Esophagus muscularis mucosa (tissue), 4 donors: Measurements from ENCODE around the gene ARHGAP21.

Experiments used
- CTCF ChIP-seq, 3 experiments: fragments of 200-600 bp in 2 of 3; fragments of 450-650 bp in 1 of 3; sonication (generic) in 2 of 3; IDR thresholded peaks; one replicate each; pipeline ENCODE4 v1.5.1; 2017 to 2019; ENCODE audit warnings: antibody characterized with exemption in 3 of 3, mild to moderate bottlenecking in 2 of 3, moderate library complexity in 1 of 3
- EP300 ChIP-seq: sonication (generic); formaldehyde crosslinking; IDR thresholded peaks from one replicate; pipeline ENCODE4 v1.6.1; 2017; ENCODE audit warnings: antibody characterized with exemption
- POLR2A ChIP-seq: fragments of 450-650 bp; IDR thresholded peaks from one replicate; pipeline ENCODE4 v1.6.1; 2017; ENCODE audit warnings: antibody characterized with exemption, moderate library complexity, mild to moderate bottlenecking, low read depth
- POLR2AphosphoS5 ChIP-seq, 2 donors: sonication (generic); formaldehyde crosslinking; IDR thresholded peaks; one replicate each; pipeline ENCODE4 v1.6.1; 2017; ENCODE audit warnings: antibody characterized with exemption in 2 of 2

DNA sequence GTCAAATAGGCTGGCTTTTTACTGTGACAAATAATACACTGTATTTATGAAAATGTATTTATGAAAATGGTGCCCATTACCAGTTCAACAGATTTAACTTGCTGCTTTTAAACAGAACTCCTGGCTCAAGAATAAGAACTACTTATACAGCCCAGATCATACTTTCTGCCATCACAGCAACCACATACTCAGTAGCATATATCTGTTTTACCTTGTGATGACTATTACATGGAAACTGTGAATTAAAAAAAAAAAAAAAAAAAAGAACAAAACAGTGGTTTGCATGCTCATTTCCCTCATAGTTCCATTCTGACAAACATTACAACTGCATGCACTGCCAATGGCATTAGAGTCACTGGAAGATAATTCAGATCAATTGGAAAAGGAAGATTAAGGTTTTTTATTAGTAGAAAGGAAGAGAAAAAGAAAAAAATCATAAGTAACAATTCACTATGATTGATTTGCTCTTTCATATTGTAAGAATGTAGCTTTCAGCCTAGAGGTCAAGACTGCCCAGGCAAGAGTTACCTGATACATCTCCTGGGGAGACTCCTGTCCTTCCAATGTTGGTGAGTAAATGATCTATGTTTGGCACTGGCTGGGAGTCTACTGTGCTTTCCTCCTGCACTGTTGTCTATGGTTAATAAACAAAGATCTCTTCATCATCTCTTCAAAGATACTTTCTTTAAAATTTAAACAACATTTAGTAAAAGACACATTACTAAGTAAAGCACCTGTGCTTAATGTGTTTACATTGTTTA is 132.8 kb downstream of the ARHGAP21 start:
- TF ChIP-seq CTCF (IDR thresholded peaks at IDR 0.05) (no peak), EP300 (no peak), POLR2A (no peak), POLR2AphosphoS5 (IDR thresholded peaks at IDR 0.05) (no peak)
